Right cardiac atrium (tissue), 5 donors: ENCODE measurements around the gene PAQR5. TPM values are rescaled to one million over a fixed set of nuclear protein-coding genes. Genes with fewer than 3 reads are reported as not detected.
A peak's percentile ranks its signal among the peaks of the same experiment; 100 is the strongest.

ENCODE experiments used
- ATAC-seq, 2 donors: fragments of 200-7000 bp; cut with Tn5 transposase; one replicate each; pipeline versions ENCODE4 v1.8.0 to v1.9.1; 2020; ENCODE audit warnings: moderate library complexity in 2 of 2, mild to moderate bottlenecking in 1 of 2
- DNase-seq, 3 donors: peaks; one replicate each; pipeline ENCODE4 v3.0.0-alpha.2; 2020
- H3K27ac ChIP-seq: one replicate; pipeline ENCODE4 v1.5.1; 2013; ENCODE audit warnings: mild to moderate bottlenecking, low read length, control low read depth, moderate library complexity
- H3K27me3 ChIP-seq: one replicate; pipeline ENCODE4 v1.6.1; 2013; ENCODE audit not compliant: control insufficient read depth, insufficient read depth
- H3K4me1 ChIP-seq: one replicate; pipeline ENCODE4 v1.6.1; 2013; ENCODE audit warnings: low read length; ENCODE audit not compliant: control insufficient read depth, insufficient read depth
- H3K4me3 ChIP-seq: one replicate; pipeline ENCODE4 v1.5.1; 2013; ENCODE audit warnings: low read length, control low read depth
- H3K9me3 ChIP-seq: one replicate; pipeline ENCODE4 v1.6.1; 2013; ENCODE audit warnings: low read length; ENCODE audit not compliant: control insufficient read depth
- WGBS: extraction: QIAGEN DNeasy Blood & Tissue Kit; methylation state at CpG from one replicate; pipeline ENCODE4 v1.1.7; 2013; 5-methylcytosine and 5-hydroxymethylcytosine counted together
- intact Hi-C, 4 donors: fragments of 100-400 bp; cut with DNase I; formaldehyde crosslinking; loops; one replicate each; pipeline versions ENCODE4 v1.11.0 to v1.14.0; 2022 to 2023
- polyA plus RNA-seq: library from polyadenylated mRNA; stranded (reverse); fragments of 200-250 nt; gene quantifications from one replicate; pipeline ENCODE4 v1.2.3, GENCODE V29; 2013
- total RNA-seq, 4 donors: library from RNA; stranded (reverse); fragmentation: NEBNext Ultra II Directional; extraction: Animal tissue kit (Norgen Biotek cat#: 25700); gene quantifications; one replicate each; pipeline ENCODE4 v1.2.1, GENCODE V29; 2021
- donor health status: healthy with polysubstance abuse.
- donor health status: DM: no; HTN: yes; CAD: no.
- donor health status: DM: no; HTN: no; CAD: no.
- donor health status: DM: no; HTN: yes; CAD: no; lungs with severe emphysema.
- donor health status: DM: yes; HTN: yes; CAD: no.

Gene PAQR5
- total and polyA plus RNA-seq, 5 donors = 0.32 to 3.5 (median 0.42) TPM

DNA sequence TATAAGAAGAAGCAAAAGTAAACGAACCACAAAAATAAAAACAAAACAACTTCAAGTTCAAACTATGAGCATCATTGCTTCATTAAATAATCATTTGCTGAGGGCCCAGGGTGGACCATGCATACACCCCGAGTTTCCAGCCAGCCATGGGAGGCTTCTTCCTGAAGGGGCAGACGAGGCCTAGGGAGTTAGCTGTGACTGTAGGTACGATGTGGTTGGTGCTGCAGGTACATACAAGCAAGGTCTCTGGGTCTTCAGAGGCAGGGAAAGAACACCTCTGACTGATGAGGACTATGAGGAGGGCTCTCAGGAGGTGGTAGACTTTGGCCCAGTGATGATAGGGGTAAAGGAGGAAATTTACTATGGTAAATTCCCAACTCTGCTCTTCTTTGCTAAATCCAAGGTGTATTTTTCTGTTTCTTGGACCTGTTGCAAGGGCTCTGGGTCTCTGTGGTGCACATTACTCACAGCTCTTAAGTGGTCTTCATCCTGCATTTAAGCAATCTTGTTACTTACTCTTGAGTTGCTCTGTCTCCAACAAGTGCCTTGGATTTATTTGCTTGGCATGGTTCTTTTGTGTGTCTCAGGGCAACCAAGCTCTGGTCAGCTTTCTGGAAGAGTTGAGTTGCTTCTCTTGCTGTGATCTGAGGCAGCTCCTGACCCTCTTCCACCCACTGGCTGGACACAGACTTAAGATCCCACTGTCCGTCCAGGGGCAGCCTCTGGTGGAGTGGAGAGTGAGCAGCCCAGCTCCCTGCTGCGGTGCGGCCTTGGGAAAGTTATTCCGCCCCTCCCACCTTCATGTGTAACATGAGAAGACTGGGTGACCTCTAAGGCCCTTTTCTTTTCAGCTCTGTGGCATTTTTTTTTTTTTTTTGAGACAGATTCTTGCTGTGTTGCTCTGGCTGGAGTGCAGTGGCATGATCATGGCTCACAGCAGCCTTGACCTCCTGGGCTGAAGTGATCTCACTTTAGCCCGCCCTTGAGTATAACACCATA is 59.4 kb downstream of the PAQR5 start:
- no peaks in the 10 kb centered on the region for H3K27me3 ChIP-seq
- WGBS = 74% methylated on average over 9 of the region's 9 CpGs
- no peak for DNase-seq
- intact Hi-C loops = no loop called here
- no peak for ATAC-seq
- no peak overlapping the region for H3K4me3 ChIP-seq
- H3K4me1 ChIP-seq = no peaks in the 10 kb centered on the region
- no peak overlapping the region for H3K27ac ChIP-seq
- no peaks in the 10 kb centered on the region for H3K9me3 ChIP-seq

GRCh38 chr15:69358850-69359249 is 60.1 kb downstream of the PAQR5 start:
- Histone ChIP-seq H3K4me1 (no peaks in the 10 kb centered on the region), H3K27me3 (no peaks in the 10 kb centered on the region), H3K27ac (no peak overlapping the region), H3K9me3 (no peaks in the 10 kb centered on the region), H3K4me3 (no peak overlapping the region)
- WGBS = 96% methylated on average over 4 of the region's 4 CpGs
- no peak for ATAC-seq
- DNase-seq = no peak
- intact Hi-C loops = no loop called here

DNA sequence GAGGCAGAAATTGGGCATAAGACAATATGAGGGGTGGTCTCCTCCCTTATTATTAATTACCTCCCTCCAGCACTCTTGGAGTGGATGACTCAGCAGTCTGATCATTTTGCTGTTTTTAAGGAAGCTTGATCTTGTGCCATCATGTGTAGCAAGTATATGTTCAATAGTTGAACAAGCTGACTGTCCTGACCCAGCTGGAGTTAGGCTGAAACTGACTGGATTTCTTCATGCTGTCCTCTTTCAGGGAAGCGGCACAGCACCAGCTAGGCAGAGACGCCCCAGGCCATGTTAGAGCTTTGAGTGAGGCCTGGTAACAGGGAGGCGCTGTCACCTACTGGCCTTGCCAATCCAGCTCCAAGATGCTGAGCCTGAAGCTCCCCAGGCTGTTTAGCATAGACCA is 61.0 kb downstream of the PAQR5 start:
- Histone ChIP-seq H3K4me1 (no peaks in the 10 kb centered on the region), H3K27ac (no peak overlapping the region), H3K4me3 (no peak overlapping the region), H3K27me3 (no peaks in the 10 kb centered on the region), H3K9me3 (no peaks in the 10 kb centered on the region)
- intact Hi-C loops = no loop called here
- ATAC-seq (no peak), DNase-seq (no peak)
- WGBS = 95% methylated on average over 3 of the region's 3 CpGs

GRCh38 chr15:69360642-69361041 is 61.9 kb downstream of the PAQR5 start:
- ATAC-seq (no peak), DNase-seq (no peak)
- Histone ChIP-seq H3K27me3 (no peaks in the 10 kb centered on the region), H3K9me3 (no peaks in the 10 kb centered on the region), H3K4me3 (no peak overlapping the region), H3K4me1 (no peaks in the 10 kb centered on the region), H3K27ac (no peak overlapping the region)
- intact Hi-C loops = no loop called here
- 0% methylated on average over 1 of the region's 1 CpG for WGBS

- no peaks in the 10 kb centered on the region for H3K9me3 ChIP-seq
- no peak overlapping the region for H3K4me3 ChIP-seq
- no peak for ATAC-seq
- no peaks in the 10 kb centered on the region for H3K27me3 ChIP-seq
- 71% methylated on average over 3 of the region's 3 CpGs for WGBS
- intact Hi-C loops = no loop called here
- no peak overlapping the region for H3K27ac ChIP-seq
- H3K4me1 ChIP-seq = no peaks in the 10 kb centered on the region
- no peak for DNase-seq
Observed at GRCh38 chr15:69367236-69367635, 68.5 kb downstream of the PAQR5 start.

- Histone ChIP-seq H3K9me3 (no peaks in the 10 kb centered on the region), H3K27ac (no peak overlapping the region), H3K27me3 (no peaks in the 10 kb centered on the region), H3K4me3 (no peak overlapping the region), H3K4me1 (no peaks in the 10 kb centered on the region)
- ATAC-seq = no peak
- WGBS = 32% methylated on average over 2 of the region's 2 CpGs
- intact Hi-C loops = no loop called here
- no peak for DNase-seq
Observed at GRCh38 chr15:69369631-69370030, 70.9 kb downstream of the PAQR5 start.

DNA sequence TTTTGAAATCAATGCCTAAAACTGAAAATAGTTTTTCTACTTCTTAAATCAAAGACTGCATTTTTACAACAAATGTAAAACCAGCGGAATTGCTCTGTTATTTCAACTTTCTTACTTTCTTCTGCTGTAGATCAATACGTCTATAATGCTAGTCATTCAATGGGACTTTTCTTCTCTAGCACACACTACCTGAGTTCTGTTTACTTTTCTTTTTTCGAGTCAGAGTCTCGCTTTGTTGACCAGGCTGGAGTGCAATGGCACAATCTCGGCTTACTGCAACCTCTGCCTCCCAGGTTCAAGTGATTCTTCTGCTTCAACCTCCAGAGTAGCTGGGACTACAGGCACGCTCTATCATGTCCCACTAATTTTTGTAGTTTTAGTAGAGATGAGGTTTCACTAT is 74.7 kb downstream of the PAQR5 start:
- intact Hi-C loops = no loop called here
- Histone ChIP-seq H3K27me3 (no peaks in the 10 kb centered on the region), H3K4me1 (no peaks in the 10 kb centered on the region), H3K27ac (no peak overlapping the region), H3K4me3 (no peak overlapping the region), H3K9me3 (no peaks in the 10 kb centered on the region)
- ATAC-seq (no peak), DNase-seq (no peak)
- WGBS = 95% methylated on average over 6 of the region's 6 CpGs

DNA sequence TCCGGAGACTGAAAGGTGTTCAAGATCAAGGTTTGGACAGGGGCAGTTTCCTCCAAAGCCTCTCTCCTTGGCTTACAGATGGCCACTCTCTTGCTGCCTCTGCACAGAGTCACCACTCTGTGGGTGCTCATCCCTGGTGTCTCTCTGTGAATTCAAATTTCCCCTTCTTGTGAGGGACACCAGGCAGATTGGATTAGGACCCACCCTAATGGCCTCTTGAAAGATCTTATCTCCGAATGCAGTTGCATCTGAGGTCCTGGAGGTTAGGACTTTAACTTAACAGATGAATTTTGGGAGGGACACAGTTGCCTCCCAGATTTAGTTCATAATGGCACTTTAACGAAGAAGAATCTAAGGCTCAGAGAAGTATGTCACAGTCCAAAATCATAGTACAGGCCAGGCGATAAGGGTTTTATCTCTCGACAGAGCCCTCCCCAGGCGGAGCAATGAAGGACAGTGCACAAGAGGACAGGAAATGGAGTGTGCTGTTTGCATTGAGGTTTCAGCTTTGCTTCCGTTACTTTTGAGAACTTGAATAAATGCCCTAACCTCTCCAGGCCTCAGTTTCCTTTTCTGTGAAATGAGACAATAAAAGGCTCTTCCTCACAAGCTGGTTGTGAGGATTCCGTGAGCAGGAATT is 76.6 kb downstream of the PAQR5 start:
- WGBS = 49% methylated on average over 8 of the region's 8 CpGs
- H3K27me3 ChIP-seq = no peaks in the 10 kb centered on the region
- ATAC-seq (no peak), DNase-seq (no peak)
- no peak overlapping the region for H3K27ac ChIP-seq
- no peaks in the 10 kb centered on the region for H3K9me3 ChIP-seq
- no peak overlapping the region for H3K4me3 ChIP-seq
- intact Hi-C loops = no loop called here
- H3K4me1 ChIP-seq = no peaks in the 10 kb centered on the region

DNA sequence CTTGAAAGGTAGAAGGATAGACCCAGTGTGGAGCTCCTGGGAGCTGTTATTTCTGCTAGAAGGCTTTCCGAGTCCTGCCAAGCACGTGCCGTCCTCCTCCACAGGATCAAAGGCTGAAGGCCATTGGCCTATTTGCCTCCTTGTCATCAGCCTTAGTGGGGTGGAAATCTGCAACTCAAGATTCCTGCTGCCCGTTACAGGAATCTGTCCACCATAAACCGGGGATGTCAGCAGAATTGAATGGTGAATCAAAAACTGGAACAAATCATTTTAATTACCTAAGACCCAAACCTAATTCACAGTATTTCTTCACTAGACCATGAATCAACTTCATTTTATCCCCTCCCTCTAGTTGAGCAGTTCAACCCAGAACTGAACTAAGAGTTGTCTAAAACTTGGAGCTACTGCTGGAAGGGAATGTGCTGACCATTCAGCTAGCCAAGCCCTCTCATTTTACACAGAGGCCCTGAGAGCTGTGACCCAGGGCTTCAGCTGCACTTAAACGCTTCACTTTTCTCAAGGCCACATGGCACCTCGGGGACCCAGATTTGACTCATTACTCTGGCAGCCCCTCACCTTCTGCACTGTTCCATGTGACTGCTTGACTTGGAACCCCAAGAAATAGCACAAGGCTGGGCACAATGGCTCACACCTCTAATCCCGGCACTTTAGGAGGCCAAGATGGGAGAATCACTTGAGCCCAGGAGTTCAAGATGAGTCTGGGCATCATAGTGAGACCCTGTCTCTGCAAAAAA is 78.7 kb downstream of the PAQR5 start:
- no peaks in the 10 kb centered on the region for H3K9me3 ChIP-seq
- WGBS = 85% methylated on average over 8 of the region's 8 CpGs
- no peak for ATAC-seq
- no peaks in the 10 kb centered on the region for H3K4me1 ChIP-seq
- no peak overlapping the region for H3K4me3 ChIP-seq
- no peak for DNase-seq
- H3K27me3 ChIP-seq = no peaks in the 10 kb centered on the region
- H3K27ac ChIP-seq = no peak overlapping the region
- intact Hi-C loops = no loop called here

GRCh38 chr15:69380100-69380725 is 81.5 kb downstream of the PAQR5 start:
- peak in 1 of 2 donors; percentile 13 for ATAC-seq
- H3K27ac ChIP-seq = no peak overlapping the region
- DNase-seq = no peak
- no peaks in the 10 kb centered on the region for H3K27me3 ChIP-seq
- H3K4me3 ChIP-seq = no peak overlapping the region
- H3K9me3 ChIP-seq = no peaks in the 10 kb centered on the region
- intact Hi-C loops = no loop called here
- 67% methylated on average over 9 of the region's 9 CpGs for WGBS
- no peaks in the 10 kb centered on the region for H3K4me1 ChIP-seq
